Fibroblast of the aortic adventitia (primary cell): Measurements from ENCODE around the gene CTNNA2. TPM values are rescaled to one million over a fixed set of nuclear protein-coding genes. Genes with fewer than 3 reads are reported as not detected.

Experiments
- DNase-seq: peaks from one replicate; pipeline ENCODE4 v3.0.0-alpha.2; 2010; ENCODE audit warnings: low read depth
- H3K4me3 ChIP-seq: 2 replicates; pipeline ENCODE4 v1.5.1; 2011; ENCODE audit warnings: low read depth, mild to moderate bottlenecking, control low read depth, low read length, moderate library complexity
- total RNA-seq: library from RNA; depleted of rRNA; stranded (reverse); fragments of >200 nt; gene quantifications from 2 replicates; pipeline ENCODE4 v1.2.3, GENCODE V29; 2012; ENCODE audit warnings: low replicate concordance
- TF ChIP-seq, protein P1 (sequence below): IDR thresholded peaks from 2 replicates; pipeline ENCODE4 v1.5.1; 2011; ENCODE audit warnings: mild to moderate bottlenecking, low read length, control low read depth, inconsistent platforms; ENCODE audit not compliant: insufficient read depth

CTNNA2 gene
- total RNA-seq, 1 donor = 0.36 TPM

- TF ChIP-seq, protein P1, sequence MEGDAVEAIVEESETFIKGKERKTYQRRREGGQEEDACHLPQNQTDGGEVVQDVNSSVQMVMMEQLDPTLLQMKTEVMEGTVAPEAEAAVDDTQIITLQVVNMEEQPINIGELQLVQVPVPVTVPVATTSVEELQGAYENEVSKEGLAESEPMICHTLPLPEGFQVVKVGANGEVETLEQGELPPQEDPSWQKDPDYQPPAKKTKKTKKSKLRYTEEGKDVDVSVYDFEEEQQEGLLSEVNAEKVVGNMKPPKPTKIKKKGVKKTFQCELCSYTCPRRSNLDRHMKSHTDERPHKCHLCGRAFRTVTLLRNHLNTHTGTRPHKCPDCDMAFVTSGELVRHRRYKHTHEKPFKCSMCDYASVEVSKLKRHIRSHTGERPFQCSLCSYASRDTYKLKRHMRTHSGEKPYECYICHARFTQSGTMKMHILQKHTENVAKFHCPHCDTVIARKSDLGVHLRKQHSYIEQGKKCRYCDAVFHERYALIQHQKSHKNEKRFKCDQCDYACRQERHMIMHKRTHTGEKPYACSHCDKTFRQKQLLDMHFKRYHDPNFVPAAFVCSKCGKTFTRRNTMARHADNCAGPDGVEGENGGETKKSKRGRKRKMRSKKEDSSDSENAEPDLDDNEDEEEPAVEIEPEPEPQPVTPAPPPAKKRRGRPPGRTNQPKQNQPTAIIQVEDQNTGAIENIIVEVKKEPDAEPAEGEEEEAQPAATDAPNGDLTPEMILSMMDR = no peak
- H3K4me3 ChIP-seq = no peak overlapping the region
- no peak for DNase-seq
These were observed 835.2 kb downstream of the CTNNA2 start for GRCh38 chr2:80348078-80348477.

GRCh38 chr2:80348953-80349352, 836.1 kb downstream of the CTNNA2 start:
- no peak for DNase-seq
- TF ChIP-seq, protein P1 = no peak

DNA sequence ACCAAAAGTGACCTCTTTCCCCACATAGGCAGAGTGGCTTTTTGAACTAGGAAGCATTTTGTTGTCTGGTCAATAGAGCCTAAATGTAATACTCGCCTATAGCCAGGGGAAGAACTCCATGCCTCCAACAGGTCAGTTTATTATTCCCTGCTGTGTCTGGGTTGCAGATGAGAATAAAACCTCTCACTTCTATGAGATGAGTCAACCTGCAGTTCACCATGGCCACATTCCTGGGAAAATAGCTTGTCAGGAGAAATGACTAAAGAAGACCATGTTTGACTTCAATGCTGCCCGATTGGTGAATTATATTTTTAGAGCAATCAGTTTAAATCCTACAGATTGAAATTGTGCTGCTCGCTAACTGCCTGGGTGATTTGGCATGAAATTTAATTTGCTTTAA, 838.4 kb downstream of the CTNNA2 start:
- DNase-seq = no peak
- H3K4me3 ChIP-seq = no peak overlapping the region
- TF ChIP-seq, protein P1 = no peak

More at GRCh38 chr2:80348953-80349352, 836.1 kb downstream of the CTNNA2 start:
- H3K4me3 ChIP-seq = no peak overlapping the region

DNA sequence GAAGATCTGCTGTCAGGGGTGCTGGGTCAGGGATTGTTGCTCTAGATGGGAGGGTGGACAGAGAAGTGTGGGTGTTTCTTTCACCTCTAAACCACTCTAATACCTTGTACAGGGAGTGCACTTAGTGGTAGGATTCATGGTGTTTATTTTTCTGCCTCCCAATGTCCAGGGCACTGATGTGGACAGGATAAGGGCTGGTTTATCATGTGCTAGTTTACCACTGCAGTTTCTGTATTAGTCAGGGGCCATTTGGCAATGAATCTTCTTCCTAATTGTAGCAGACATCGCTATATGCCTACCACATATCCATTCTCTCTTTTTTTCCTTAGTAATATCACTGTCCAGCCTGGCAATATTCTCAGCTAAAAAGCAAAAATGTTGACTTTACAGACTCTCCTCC, 842.0 kb downstream of the CTNNA2 start:
- DNase-seq = no peak
- H3K4me3 ChIP-seq = no peak overlapping the region
- TF ChIP-seq, protein P1 = no peak

DNA sequence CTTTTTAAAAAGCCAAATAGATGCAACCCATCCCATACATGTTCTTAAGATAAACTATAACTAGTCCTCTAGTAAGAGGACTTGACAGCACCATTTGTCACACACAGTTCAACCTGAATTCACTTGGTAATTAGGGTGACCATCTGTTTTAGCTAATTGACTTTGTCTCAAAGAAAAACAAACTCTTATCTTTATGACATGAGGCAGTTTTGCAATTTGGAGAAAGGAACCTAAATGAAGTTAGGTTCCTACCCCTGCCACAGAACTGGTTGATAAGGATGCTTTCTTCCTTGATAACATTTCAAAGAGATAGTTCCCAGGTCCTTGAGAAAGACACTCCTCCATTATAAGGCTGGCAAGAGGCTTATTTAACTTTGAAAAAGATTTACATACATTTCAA, 849.1 kb downstream of the CTNNA2 start:
- H3K4me3 ChIP-seq = no peak overlapping the region
- DNase-seq = no peak
- TF ChIP-seq, protein P1 = no peak

DNA sequence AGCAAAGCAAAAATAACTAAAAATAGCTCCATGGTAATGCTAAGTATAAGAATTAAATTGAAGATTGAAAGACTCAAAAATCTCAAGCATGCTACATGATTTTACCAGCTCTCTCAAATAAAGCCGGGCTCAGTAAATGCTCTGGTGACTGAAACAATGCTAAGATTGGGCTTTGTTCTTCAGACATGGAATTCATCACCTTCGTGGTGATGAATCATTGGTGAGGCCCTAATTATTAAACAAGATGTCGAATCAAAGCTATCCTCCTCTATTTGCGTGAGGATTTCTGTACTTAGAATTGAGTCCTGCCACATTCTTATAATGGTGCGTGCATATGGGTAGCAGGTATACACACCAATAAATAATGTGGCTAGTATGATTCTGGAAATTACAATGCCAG, 850.5 kb downstream of the CTNNA2 start:
- H3K4me3 ChIP-seq = no peak overlapping the region
- TF ChIP-seq, protein P1 = no peak
- DNase-seq = no peak

GRCh38 chr2:80363791-80364349, 851.0 kb downstream of the CTNNA2 start:
- TF ChIP-seq, protein P1 = no peak
- DNase-seq = no peak
- no peak overlapping the region for H3K4me3 ChIP-seq
